Measurements from ENCODE around the gene NOP10. TPM values are rescaled to one million over a fixed set of nuclear protein-coding genes. Genes with fewer than 3 reads are reported as not detected.
A peak's percentile ranks its signal among the peaks of the same experiment; 100 is the strongest.

Gene NOP10
- total and polyA plus RNA-seq, 2 of the 13 experiments (the other 11 are each of a cell fraction or from before 2014, with no cell fraction given), result 239 to 369 TPM

- TF ChIP-seq ZNF207 (IDR thresholded peaks at IDR 0.05; ENCODE audit: borderline replicate concordance) (no peak), USF2 (IDR thresholded peaks at IDR 0.05; ENCODE audit: low read depth, low read length) (no peak), USF2 (CRISPR knock-in tag; IDR thresholded peaks at IDR 0.05; ENCODE audit: borderline replicate concordance) (no peak), MAZ (IDR thresholded peaks at IDR 0.05; ENCODE audit: borderline replicate concordance, low read depth, low read length) (peak; percentile 33; the same call in 1 of the 2 replicates), MAZ (CRISPR knock-in tag; IDR thresholded peaks at IDR 0.05; ENCODE audit: low read depth) (0 out of 2 replicates have a peak, but pooled peaks have one; percentile 30), TFAP4 (IDR thresholded peaks at IDR 0.05; ENCODE audit: borderline replicate concordance, low read depth) (no peak), HIC2 (CRISPR knock-in tag; IDR thresholded peaks at IDR 0.05; ENCODE audit: low read depth) (no peak), ZNF790 (CRISPR knock-in tag; IDR thresholded peaks at IDR 0.05; ENCODE audit: borderline replicate concordance) (no peak), ATF5 (CRISPR knock-in tag; IDR thresholded peaks at IDR 0.05; ENCODE audit: low read depth) (no peak), PREB (CRISPR knock-in tag; IDR thresholded peaks at IDR 0.05) (no peak), POLR2AphosphoS5 (IDR thresholded peaks at IDR 0.05; ENCODE audit: low read depth, low read length) (peak; percentile 81), ZBTB43 (CRISPR knock-in tag; conservative IDR thresholded peaks at IDR 0.05) (no peak), NFYC (CRISPR knock-in tag; IDR thresholded peaks at IDR 0.05) (no peak), HDAC1 (CRISPR knock-in tag; IDR thresholded peaks at IDR 0.05) (peak; percentile 86), HNRNPK (IDR thresholded peaks at IDR 0.05; ENCODE audit: low read depth, low read length, poor library complexity, severe bottlenecking) (no peak), POLR2G (IDR thresholded peaks at IDR 0.05; ENCODE audit: low read depth, low read length) (peak; percentile 90), ZNF740 (CRISPR knock-in tag; IDR thresholded peaks at IDR 0.05) (no peak), MAF1 (CRISPR knock-in tag; IDR thresholded peaks at IDR 0.05; ENCODE audit: borderline replicate concordance) (no peak), NR2F2 (IDR thresholded peaks at IDR 0.05; ENCODE audit: borderline replicate concordance, low read depth) (no peak), ZNF567 (CRISPR knock-in tag; IDR thresholded peaks at IDR 0.05; ENCODE audit: borderline replicate concordance) (peak; percentile 82; the same call in 1 of the 2 replicates)
Observed at GRCh38 chr15:34367101-34368081, 24.5 kb upstream of the NOP10 start, which contains the start of gene LPCAT4 (continued).
